Measurements from ENCODE around the gene ATP5F1D.
"Not testable (repeated sequence)": the region's sequence is repeated elsewhere in the genome, so short reads cannot be mapped to it uniquely, and the experiment has no call there.

Gene ATP5F1D

GRCh38 chr19:1241417-1242095 lies at the start of gene ATP5F1D:
TSS of gene ATP5F1D (plus strand) at chr19:1241751. CDS start at chr19:1241851, 100 bp downstream.
- peaks cover 14% of the 10 kb centered on the region for H3K27me3 Mint-ChIP-seq
- peaks cover 2% of the 10 kb centered on the region for H3K36me3 Mint-ChIP-seq (ENCODE audit: low read depth)
- H3K9me3 Mint-ChIP-seq, result no peaks in the 10 kb centered on the region
- peak within 1 kb of the TSS; percentile 88 for H3K27ac Mint-ChIP-seq
- peaks cover 38% of the 10 kb centered on the region for H3K4me1 Mint-ChIP-seq
- H3K4me3 Mint-ChIP-seq, result peak within 1 kb of the TSS; percentile 86
- peak; percentile 95 for DNase-seq
- ATAC-seq, result peak; percentile 74

GRCh38 chr19:1199531-1199930 lies 42.0 kb upstream of the ATP5F1D start:
- Mint-ChIP-seq H3K27ac (no peak overlapping the region), H3K27me3 (no peaks in the 10 kb centered on the region), H3K36me3 (ENCODE audit: low read depth) (no peaks in the 10 kb centered on the region), H3K4me1 (peaks cover 11% of the 10 kb centered on the region), H3K9me3 (no peaks in the 10 kb centered on the region), H3K4me3 (no peak overlapping the region)
- ATAC-seq (no peak), DNase-seq (no peak)

- DNase-seq; H3K4me3 Mint-ChIP-seq; H3K36me3 Mint-ChIP-seq (ENCODE audit: low read depth); H3K27me3 Mint-ChIP-seq; ATAC-seq; H3K27ac Mint-ChIP-seq; H3K9me3 Mint-ChIP-seq: not testable (repeated sequence)
- H3K4me1 Mint-ChIP-seq, result peaks cover 11% of the 10 kb centered on the region
Observed at GRCh38 chr19:1200614-1201013, 40.9 kb upstream of the ATP5F1D start.

- no peaks in the 10 kb centered on the region for H3K27me3 Mint-ChIP-seq
- peak within 1 kb of the TSS; percentile 87 for H3K27ac Mint-ChIP-seq
- peak within 1 kb of the TSS; percentile 90 for H3K4me3 Mint-ChIP-seq
- ATAC-seq, result peak; percentile 97
- H3K4me1 Mint-ChIP-seq, result peaks cover 28% of the 10 kb centered on the region
- DNase-seq, result peak; percentile 100
- no peaks in the 10 kb centered on the region for H3K9me3 Mint-ChIP-seq
- peaks cover 3% of the 10 kb centered on the region for H3K36me3 Mint-ChIP-seq (ENCODE audit: low read depth)
Observed at GRCh38 chr19:1205114-1206099, 36.1 kb upstream of the ATP5F1D start, which contains the start of gene STK11. TSS of gene STK11 (plus strand) at chr19:1205778. CDS start at chr19:1206914, 1,136 bp downstream.

GRCh38 chr19:1206150-1206863 lies 35.2 kb upstream of the ATP5F1D start:
- ATAC-seq (no peak), DNase-seq (peak; percentile 33)
- Mint-ChIP-seq H3K4me1 (peaks cover 28% of the 10 kb centered on the region), H3K4me3 (peak overlapping the region; percentile 90), H3K9me3 (no peaks in the 10 kb centered on the region), H3K36me3 (ENCODE audit: low read depth) (peaks cover 3% of the 10 kb centered on the region), H3K27me3 (no peaks in the 10 kb centered on the region), H3K27ac (peak overlapping the region; percentile 87)

- ATAC-seq, result no peak
- peaks cover 6% of the 10 kb centered on the region for H3K36me3 Mint-ChIP-seq (ENCODE audit: low read depth)
Observed at GRCh38 chr19:1206864-1207450, 34.6 kb upstream of the ATP5F1D start.

GRCh38 chr19:1208830-1209229 lies 32.7 kb upstream of the ATP5F1D start:
- not testable (repeated sequence) for DNase-seq, H3K27me3 Mint-ChIP-seq, ATAC-seq, H3K27ac Mint-ChIP-seq, H3K9me3 Mint-ChIP-seq, H3K4me3 Mint-ChIP-seq
- peaks cover 32% of the 10 kb centered on the region for H3K4me1 Mint-ChIP-seq
- peaks cover 13% of the 10 kb centered on the region for H3K36me3 Mint-ChIP-seq (ENCODE audit: low read depth)

More at GRCh38 chr19:1206864-1207450, 34.6 kb upstream of the ATP5F1D start:
- DNase-seq, result peak; percentile 34
- H3K4me3 Mint-ChIP-seq, result peak overlapping the region; percentile 90
- peak overlapping the region; percentile 87 for H3K27ac Mint-ChIP-seq
- peaks cover 31% of the 10 kb centered on the region for H3K4me1 Mint-ChIP-seq
- no peaks in the 10 kb centered on the region for H3K9me3 Mint-ChIP-seq
- H3K27me3 Mint-ChIP-seq, result no peaks in the 10 kb centered on the region

- Mint-ChIP-seq H3K27me3 (no peaks in the 10 kb centered on the region), H3K4me1 (peaks cover 33% of the 10 kb centered on the region), H3K4me3 (no peak overlapping the region), H3K36me3 (ENCODE audit: low read depth) (peaks cover 13% of the 10 kb centered on the region), H3K27ac (peak overlapping the region; percentile 46), H3K9me3 (no peaks in the 10 kb centered on the region)
- DNase-seq, result no peak
- ATAC-seq, result no peak
Observed at GRCh38 chr19:1210227-1210538, 31.4 kb upstream of the ATP5F1D start.

GRCh38 chr19:1211494-1212234 lies 29.9 kb upstream of the ATP5F1D start:
- Mint-ChIP-seq H3K27ac (no peak overlapping the region), H3K4me3 (no peak overlapping the region), H3K9me3 (no peaks in the 10 kb centered on the region), H3K27me3 (no peaks in the 10 kb centered on the region), H3K36me3 (ENCODE audit: low read depth) (peaks cover 16% of the 10 kb centered on the region), H3K4me1 (peaks cover 33% of the 10 kb centered on the region)
- DNase-seq (no peak), ATAC-seq (no peak)

GRCh38 chr19:1213391-1214286 lies 27.9 kb upstream of the ATP5F1D start:
- peak; percentile 83 for ATAC-seq
- H3K4me1 Mint-ChIP-seq, result peaks cover 25% of the 10 kb centered on the region
- peak overlapping the region; percentile 63 for H3K4me3 Mint-ChIP-seq
- peaks cover 16% of the 10 kb centered on the region for H3K36me3 Mint-ChIP-seq (ENCODE audit: low read depth)
- no peaks in the 10 kb centered on the region for H3K9me3 Mint-ChIP-seq
- peak overlapping the region; percentile 92 for H3K27ac Mint-ChIP-seq
- H3K27me3 Mint-ChIP-seq, result no peaks in the 10 kb centered on the region
- peak; percentile 41 for DNase-seq

GRCh38 chr19:1214299-1214861 lies 27.2 kb upstream of the ATP5F1D start:
- ATAC-seq, result no peak
- Mint-ChIP-seq H3K27me3 (no peaks in the 10 kb centered on the region), H3K36me3 (ENCODE audit: low read depth) (peaks cover 16% of the 10 kb centered on the region), H3K27ac (peak overlapping the region; percentile 92), H3K9me3 (no peaks in the 10 kb centered on the region), H3K4me3 (peak overlapping the region; percentile 63), H3K4me1 (peaks cover 20% of the 10 kb centered on the region)
- DNase-seq, result no peak

GRCh38 chr19:1214862-1215731 lies 26.5 kb upstream of the ATP5F1D start:
- H3K27me3 Mint-ChIP-seq, result no peaks in the 10 kb centered on the region
- no peak overlapping the region for H3K27ac Mint-ChIP-seq
- H3K4me1 Mint-ChIP-seq, result peaks cover 17% of the 10 kb centered on the region
- H3K36me3 Mint-ChIP-seq (ENCODE audit: low read depth), result peaks cover 13% of the 10 kb centered on the region
- no peaks in the 10 kb centered on the region for H3K9me3 Mint-ChIP-seq
- DNase-seq, result no peak
- H3K4me3 Mint-ChIP-seq, result no peak overlapping the region
- no peak for ATAC-seq
